Measurements from ENCODE around the gene CEP63. TPM values are rescaled to one million over a fixed set of nuclear protein-coding genes. Genes with fewer than 3 reads are reported as not detected.

The CEP63 gene
- total RNA-seq, 2 experiments from 2014 or later: 21.8 to 22.0 TPM

Other genes with a start within 250 kb of the CEP63 start
- 10 to 100 TPM; 18.7 to 21.0 TPM for gene RYK, start 235.2 kb upstream of the CEP63 start, total RNA-seq
- gene AMOTL2, start 111.6 kb upstream of the CEP63 start, total RNA-seq: not detected
- 10 to 100 TPM; 33.5 to 34.3 TPM for gene ANAPC13, start 72 bp upstream of the CEP63 start, total RNA-seq
- gene KY, start 165.0 kb downstream of the CEP63 start, total RNA-seq: not detected